PC-9 (cell line): ENCODE data around the gene PCNT.

Source experiments
- CTCF ChIP-seq: fragments of 200-600 bp; sonication (generic); conservative IDR thresholded peaks from 2 replicates; pipeline ENCODE4 v1.6.1; 2017; ENCODE audit warnings: mixed run types, antibody characterized with exemption, mild to moderate bottlenecking, moderate library complexity
- EZH2 ChIP-seq: fragments of 200-600 bp; sonication (generic); IDR thresholded peaks from 2 replicates; pipeline ENCODE4 v1.8.0; 2017; ENCODE audit warnings: antibody characterized with exemption, low read depth

GRCh38 chr21:46357684-46358425 lies 33.9 kb downstream of the PCNT start:
- TF ChIP-seq CTCF (no peak), EZH2 (no peak)
